Measurements from ENCODE around the gene PCNA. TPM values are rescaled to one million over a fixed set of nuclear protein-coding genes. Genes with fewer than 3 reads are reported as not detected.
A peak's percentile ranks its signal among the peaks of the same experiment; 100 is the strongest.

The PCNA gene
- total and polyA plus RNA-seq, 10 donors: 39.6 to 106 (median 52.0) TPM

DNA sequence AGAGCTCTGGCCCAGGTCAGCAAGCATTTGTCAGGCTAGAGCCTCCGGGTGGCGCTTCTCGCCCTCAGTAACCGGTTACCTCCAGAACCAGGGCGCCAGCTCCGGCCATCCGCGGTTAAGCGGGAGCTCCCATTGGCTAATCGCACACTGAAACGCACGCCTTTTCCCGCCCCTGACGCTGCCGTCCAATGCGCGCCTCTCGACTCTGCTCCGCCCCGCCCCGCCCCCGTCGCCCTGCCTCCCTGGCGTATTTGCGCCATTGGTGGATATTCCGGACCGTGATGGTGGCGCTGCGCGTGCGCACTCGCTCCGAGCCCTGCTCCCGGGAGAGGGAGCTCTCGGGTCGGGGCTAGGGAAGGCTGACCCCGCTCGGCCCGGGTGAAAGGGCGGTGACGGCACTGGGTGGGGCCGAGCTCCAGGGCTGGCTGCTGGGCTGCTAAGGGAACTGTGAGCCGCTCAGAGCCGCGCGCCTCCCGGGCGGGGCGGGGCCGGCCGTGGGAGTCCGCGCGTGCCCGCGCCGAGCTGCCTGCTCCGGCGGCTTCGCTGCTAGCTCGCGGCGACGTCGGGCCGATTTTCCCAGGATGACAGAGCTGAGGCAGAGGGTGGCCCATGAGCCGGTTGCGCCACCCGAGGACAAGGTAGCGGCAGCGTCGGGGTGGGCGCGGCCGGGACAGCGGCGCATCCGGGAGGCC, 6.9 kb upstream of the PCNA start, which contains the start of gene CDS2:
CDS2 (plus strand) TSS at position 497 of the 692 bp plus-strand sequence; CDS start at position 582, 85 bp downstream.
- H3K9me3 ChIP-seq: no peaks in the 10 kb centered on the region
- no peaks in the 10 kb centered on the region for H3K27me3 ChIP-seq (replicated peaks in 1 of 7)
- H3K4me1 ChIP-seq: peaks cover 16 to 70% (median 36%) of the 10 kb centered on the region in 6 donors
- peak within 1 kb of the TSS; percentile 52 to 97 (median 76) for H3K4me3 ChIP-seq
- TF ChIP-seq, protein P1, sequence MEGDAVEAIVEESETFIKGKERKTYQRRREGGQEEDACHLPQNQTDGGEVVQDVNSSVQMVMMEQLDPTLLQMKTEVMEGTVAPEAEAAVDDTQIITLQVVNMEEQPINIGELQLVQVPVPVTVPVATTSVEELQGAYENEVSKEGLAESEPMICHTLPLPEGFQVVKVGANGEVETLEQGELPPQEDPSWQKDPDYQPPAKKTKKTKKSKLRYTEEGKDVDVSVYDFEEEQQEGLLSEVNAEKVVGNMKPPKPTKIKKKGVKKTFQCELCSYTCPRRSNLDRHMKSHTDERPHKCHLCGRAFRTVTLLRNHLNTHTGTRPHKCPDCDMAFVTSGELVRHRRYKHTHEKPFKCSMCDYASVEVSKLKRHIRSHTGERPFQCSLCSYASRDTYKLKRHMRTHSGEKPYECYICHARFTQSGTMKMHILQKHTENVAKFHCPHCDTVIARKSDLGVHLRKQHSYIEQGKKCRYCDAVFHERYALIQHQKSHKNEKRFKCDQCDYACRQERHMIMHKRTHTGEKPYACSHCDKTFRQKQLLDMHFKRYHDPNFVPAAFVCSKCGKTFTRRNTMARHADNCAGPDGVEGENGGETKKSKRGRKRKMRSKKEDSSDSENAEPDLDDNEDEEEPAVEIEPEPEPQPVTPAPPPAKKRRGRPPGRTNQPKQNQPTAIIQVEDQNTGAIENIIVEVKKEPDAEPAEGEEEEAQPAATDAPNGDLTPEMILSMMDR (IDR thresholded peaks at IDR 0.05 in 8 of 11, conservative IDR thresholded peaks at IDR 0.05 in 3 of 11): peak; percentile 48 to 90 (median 74)
- TF ChIP-seq POLR2AphosphoS5 (IDR thresholded peaks at IDR 0.05) (peak; percentile 80 to 94 (median 91)), POLR2A (IDR thresholded peaks at IDR 0.05) (peak in 1 of 3 donors; percentile 85)
- peaks cover 0 to 28% (median 0%) of the 10 kb centered on the region in 6 donors for H3K36me3 ChIP-seq
- peak within 1 kb of the TSS; percentile 77 to 99 (median 96) for H3K27ac ChIP-seq
- DNase-seq: peak; percentile 100
- intact Hi-C loops (cut with DNase I; ENCODE audit: low total_unique reads): loop anchor here (5.0 kb wide), 1 partner anchor 66 kb away; no protein-coding TSS in a partner anchor
- 0 to 1% (median 0%) methylated on average over 3 to 78 of the region's 78 CpGs for WGBS, 5 donors

DNA sequence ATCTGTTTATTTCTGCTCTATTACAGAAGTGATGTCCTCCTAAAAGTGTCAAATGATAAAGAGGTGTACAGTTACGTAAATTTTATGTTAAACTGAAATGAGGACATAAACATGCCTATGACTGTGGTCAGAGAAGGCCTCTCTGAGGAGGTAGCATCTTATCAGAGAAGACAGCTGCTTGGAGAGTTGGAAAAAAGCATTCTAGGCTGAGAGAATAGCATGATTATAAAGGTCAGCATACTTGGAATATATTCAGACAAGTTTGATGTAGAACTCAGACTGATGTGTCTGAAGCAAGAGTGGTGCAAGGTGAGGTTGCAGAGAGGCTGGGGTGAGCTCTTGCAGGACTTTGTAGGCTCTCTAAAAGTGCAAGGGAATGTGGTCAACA, 3.1 kb upstream of the PCNA start:
- H3K27me3 ChIP-seq (replicated peaks in 1 of 7): no peaks in the 10 kb centered on the region
- no peak for TF ChIP-seq POLR2AphosphoS5 (IDR thresholded peaks at IDR 0.05)
- TF ChIP-seq POLR2A (IDR thresholded peaks at IDR 0.05): no peak
- TF ChIP-seq, protein P1 (IDR thresholded peaks at IDR 0.05 in 8 of 11, conservative IDR thresholded peaks at IDR 0.05 in 3 of 11): no peak
- 87 to 98% (median 88%) methylated on average over 1 of the region's 1 CpG for WGBS, 5 donors
- H3K27ac ChIP-seq: no peak overlapping the region
- peaks cover 22 to 61% (median 40%) of the 10 kb centered on the region in 6 donors for H3K4me1 ChIP-seq
- intact Hi-C loops (cut with DNase I; ENCODE audit: low total_unique reads): no loop called here
- no peak overlapping the region for H3K4me3 ChIP-seq
- H3K9me3 ChIP-seq: no peaks in the 10 kb centered on the region
- no peak for DNase-seq
- H3K36me3 ChIP-seq: no peaks in the 10 kb centered on the region

DNA sequence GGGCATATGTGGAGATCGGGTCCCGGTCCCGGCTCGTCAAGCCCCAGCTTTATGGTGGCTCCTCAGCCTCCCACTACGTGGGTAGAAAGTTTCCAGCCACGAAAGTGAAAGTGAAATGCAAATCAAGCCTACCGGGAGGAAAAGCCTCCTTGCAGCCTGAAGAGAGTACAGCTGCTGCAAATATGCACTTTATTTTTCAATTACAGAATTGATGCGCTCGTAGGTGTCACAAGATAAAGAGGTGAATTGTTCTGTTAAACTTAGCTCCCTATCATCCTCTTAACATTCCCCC, 373 bp upstream of the PCNA start:
- Histone ChIP-seq H3K36me3 (peaks cover 3 to 27% (median 20%) of the 10 kb centered on the region in 6 donors), H3K4me1 (peaks cover 16 to 65% (median 34%) of the 10 kb centered on the region in 6 donors), H3K27me3 (replicated peaks in 1 of 7) (no peaks in the 10 kb centered on the region), H3K4me3 (peak overlapping the region; percentile 77 to 96 (median 91)), H3K27ac (peak overlapping the region; percentile 82 to 95 (median 92)), H3K9me3 (no peaks in the 10 kb centered on the region)
- 0 to 2% (median 1%) methylated on average over 9 of the region's 9 CpGs for WGBS, 5 donors
- DNase-seq: no peak
- TF ChIP-seq, protein P1 (IDR thresholded peaks at IDR 0.05 in 8 of 11, conservative IDR thresholded peaks at IDR 0.05 in 3 of 11): no peak
- peak in 1 of 3 donors; percentile 35 for TF ChIP-seq POLR2A (IDR thresholded peaks at IDR 0.05)
- intact Hi-C loops (cut with DNase I; ENCODE audit: low total_unique reads): no loop called here

DNA sequence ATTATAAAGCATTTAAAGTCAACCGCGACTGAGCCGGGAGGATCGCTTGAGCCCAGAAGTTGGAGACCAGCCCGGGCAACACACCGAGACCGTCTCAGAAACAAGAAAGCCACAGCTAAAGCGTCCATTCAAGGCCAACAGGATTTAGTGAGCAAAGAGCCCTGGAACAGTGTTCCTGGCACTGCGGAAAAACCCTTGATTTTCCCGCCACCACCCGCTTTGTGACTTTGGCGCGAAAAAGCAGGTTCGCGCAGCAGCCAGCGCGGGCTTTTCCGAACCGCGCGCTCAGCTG, 669 bp downstream of the PCNA start:
- no peaks in the 10 kb centered on the region for H3K27me3 ChIP-seq (replicated peaks in 1 of 7)
- peaks cover 16 to 66% (median 34%) of the 10 kb centered on the region in 6 donors for H3K4me1 ChIP-seq
- intact Hi-C loops (cut with DNase I; ENCODE audit: low total_unique reads): no loop called here
- DNase-seq: no peak
- H3K36me3 ChIP-seq: peaks cover 3 to 38% (median 26%) of the 10 kb centered on the region in 6 donors
- TF ChIP-seq POLR2AphosphoS5 (IDR thresholded peaks at IDR 0.05) (no peak), POLR2A (IDR thresholded peaks at IDR 0.05) (no peak)
- TF ChIP-seq, protein P1 (IDR thresholded peaks at IDR 0.05 in 8 of 11, conservative IDR thresholded peaks at IDR 0.05 in 3 of 11): no peak
- H3K9me3 ChIP-seq: no peaks in the 10 kb centered on the region
- peak overlapping the region in 7 of 8 donors; percentile 82 to 95 (median 92) for H3K27ac ChIP-seq
- WGBS, 5 donors: 0 to 1% (median 0%) methylated on average over 4 to 21 of the region's 21 CpGs
- H3K4me3 ChIP-seq: peak overlapping the region; percentile 77 to 96 (median 91)
